OCI-M1 (cell line): ENCODE results near the gene HADHB.

Experiments used
- DNase-seq: peaks from one replicate; lab custom pipeline; 2025; lab: John Stamatoyannopoulos, UW

Gene HADHB

GRCh38 chr2:26244309-26245230, at the start of gene HADHB, which contains the start of gene HADHA:
Gene HADHB (plus strand): TSS chr2:26244939. CDS start chr2:26254255, 9,316 bp downstream.
Gene HADHA (minus strand): TSS chr2:26244632. CDS start chr2:26244596, 36 bp downstream.
- peak; percentile 95 for DNase-seq

DNA sequence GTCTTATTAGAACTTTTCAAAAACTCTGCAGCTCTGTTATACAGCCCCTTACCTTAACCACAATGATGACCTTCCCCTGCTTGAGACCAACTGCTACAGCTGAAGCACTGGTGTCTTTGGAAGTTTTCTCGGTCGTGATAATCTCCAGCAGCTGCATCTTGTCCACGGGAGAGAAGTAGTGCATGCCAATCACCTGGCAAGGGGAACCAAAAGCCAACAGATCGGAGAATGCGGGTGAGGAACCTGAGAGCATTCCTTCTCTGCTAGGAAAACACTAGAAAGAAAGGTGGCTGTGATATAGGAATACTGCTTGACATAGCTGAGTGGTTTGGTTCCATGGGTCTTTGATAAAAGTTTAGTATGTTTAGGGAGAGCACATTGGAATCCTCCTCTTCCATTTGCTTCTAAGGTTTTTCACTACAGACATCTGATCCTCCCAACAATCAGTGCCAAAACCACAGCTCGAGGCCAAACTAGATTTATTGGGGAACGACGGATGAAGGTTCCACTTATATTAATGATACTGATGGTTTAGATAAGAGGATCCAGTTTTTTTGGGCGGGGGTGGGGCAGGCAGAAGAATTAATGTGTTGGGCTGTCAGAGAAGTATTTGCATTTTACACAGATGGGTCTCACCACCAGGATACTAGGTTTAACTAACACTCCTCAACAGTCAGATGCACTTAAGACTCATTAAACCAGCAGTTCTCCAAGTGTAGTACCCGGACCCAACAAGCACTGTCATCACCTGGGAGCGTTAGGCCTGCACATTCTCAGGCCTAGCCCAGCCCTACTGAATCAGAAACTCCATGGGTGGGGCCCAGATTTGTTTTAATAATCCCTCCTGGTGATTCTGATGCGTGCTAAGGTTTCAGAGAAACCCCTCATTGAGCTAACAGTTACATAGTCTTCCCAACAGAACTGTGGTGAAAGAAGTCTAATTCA, 49.4 kb upstream of the HADHB start:
- no peak for DNase-seq

GRCh38 chr2:26196683-26197418, 47.9 kb upstream of the HADHB start:
- DNase-seq, result no peak

GRCh38 chr2:26197516-26197915, 47.2 kb upstream of the HADHB start:
- no peak for DNase-seq

- DNase-seq, result no peak
These were observed 41.7 kb upstream of the HADHB start for GRCh38 chr2:26202981-26203490.

- no peak for DNase-seq
These were observed 40.8 kb upstream of the HADHB start for GRCh38 chr2:26203906-26204305.

DNA sequence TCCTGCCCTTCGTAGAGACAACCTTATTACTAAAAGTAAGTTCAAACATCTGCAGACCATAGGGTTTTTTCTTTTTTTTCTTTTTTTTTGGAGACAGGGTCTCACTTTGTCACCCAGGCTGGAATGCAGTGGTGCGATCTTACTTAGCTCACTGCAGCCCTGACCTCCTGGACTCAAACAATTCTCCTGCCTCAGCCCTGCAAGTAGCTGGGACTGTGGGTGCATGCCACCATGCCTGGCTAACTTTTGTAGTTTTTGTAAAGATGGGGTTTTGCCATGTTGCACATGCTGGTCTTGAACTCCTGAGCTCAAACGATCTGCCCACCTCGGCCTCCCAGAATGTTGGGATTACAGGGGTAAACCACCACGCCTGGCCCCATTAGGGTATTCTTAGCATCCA, 32.7 kb upstream of the HADHB start:
- no peak for DNase-seq

DNA sequence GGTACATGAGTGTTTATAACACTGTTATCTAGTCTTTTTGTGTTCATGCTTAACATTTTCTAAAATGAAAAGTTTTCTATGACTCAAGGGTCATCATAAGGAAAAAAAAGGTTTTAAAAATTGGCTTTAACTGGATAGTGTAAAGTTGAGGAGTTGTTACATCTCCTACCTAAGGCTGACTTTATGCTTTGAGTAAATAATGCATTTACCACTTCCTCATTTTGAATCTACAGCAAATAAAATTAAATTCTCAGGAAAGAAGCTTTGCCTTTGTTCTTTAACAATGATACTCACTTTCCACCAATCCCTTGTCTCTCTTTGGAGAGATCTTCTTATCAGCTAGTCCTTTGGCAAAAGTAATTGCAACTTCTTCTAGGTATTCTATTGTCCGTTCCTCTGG, 30.0 kb upstream of the HADHB start:
- DNase-seq, result no peak

DNA sequence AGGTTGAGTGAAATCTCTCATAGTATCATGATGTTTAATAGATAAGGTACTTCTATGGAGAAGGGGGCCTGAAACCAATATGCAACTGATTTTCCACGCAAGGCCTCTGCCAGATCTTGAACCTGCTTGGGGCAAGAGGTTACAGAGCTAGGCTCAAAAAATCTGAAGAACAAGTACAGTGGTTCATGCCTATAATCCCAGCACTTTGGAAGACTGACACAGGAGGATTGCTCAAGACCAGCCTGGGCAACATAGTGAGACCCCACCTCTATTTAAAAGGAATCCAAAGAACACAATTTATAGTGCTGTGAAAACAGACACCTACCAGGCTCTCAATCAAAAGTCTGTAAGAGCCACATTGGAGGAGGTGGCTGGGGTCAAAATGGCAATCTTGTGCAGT, 28.9 kb upstream of the HADHB start:
- no peak for DNase-seq

DNA sequence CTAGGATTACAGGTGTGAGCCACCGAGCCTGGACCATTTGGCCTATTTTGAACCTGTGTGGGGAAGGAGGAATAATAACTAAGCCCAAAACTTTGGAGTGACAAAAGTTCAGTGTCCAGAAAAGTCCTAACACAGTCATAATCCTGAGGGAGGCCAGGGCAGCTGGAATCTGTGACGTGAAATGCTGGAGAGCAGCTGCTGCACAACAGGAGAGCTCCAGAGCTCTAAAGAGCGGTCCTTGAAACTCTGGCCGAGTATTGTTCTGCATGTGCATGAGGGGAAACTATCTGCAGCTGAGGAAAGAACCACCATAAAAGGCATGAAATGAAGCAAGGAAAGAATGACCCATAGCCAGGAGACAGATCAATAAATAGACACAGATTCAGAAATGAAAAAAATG, 28.2 kb upstream of the HADHB start:
- DNase-seq, result no peak

- no peak for DNase-seq
These were observed 27.0 kb upstream of the HADHB start for GRCh38 chr2:26217720-26218119.

DNA sequence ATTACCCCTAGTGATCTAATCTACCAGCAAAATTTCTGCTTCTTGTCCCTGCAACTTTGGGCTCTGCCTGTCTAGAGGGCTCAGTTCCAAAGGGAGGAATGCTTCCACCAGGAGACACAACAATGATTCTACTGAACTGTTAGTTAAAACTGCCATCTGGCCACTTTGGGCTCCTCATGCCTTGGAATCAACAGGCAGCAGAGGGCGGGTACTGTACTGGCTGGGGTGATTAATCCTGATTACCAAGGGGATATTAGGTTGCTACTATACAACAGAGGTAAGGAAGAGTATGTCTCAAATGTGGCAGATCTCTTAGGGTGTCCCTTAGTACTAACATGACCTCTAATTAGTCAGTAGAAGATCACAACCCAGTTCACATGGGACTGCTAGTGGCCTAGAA, 21.7 kb upstream of the HADHB start:
- DNase-seq, result no peak

GRCh38 chr2:26224095-26224494, 20.6 kb upstream of the HADHB start:
- DNase-seq, result no peak

- DNase-seq, result no peak
These were observed 15.1 kb upstream of the HADHB start for GRCh38 chr2:26229595-26229994.

GRCh38 chr2:26230806-26231205, 13.9 kb upstream of the HADHB start:
- no peak for DNase-seq

- DNase-seq, result no peak
These were observed 9.7 kb upstream of the HADHB start for GRCh38 chr2:26235089-26235488.

DNA sequence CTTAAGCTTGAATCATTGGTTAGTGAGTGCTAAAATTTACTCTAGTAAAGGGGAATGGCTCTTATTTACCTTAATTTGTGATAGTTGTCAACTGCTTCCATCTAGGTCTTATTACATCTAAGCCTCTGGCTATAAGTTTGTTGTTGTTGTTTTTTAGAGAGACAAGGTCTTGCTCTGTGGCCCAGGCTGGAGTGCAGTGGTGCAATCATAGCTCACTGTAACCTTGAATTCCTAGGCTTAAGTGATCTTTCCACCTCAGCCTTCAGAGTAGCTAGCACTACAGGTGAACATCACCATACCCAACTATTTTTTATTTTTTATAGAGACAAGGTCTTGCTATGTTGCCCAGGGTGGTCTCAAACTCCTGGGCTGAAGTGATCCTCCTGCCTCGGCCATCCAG, 6.9 kb upstream of the HADHB start:
- DNase-seq, result no peak

- peak; percentile 11 for DNase-seq
These were observed 6.3 kb upstream of the HADHB start for GRCh38 chr2:26238311-26238958.

DNA sequence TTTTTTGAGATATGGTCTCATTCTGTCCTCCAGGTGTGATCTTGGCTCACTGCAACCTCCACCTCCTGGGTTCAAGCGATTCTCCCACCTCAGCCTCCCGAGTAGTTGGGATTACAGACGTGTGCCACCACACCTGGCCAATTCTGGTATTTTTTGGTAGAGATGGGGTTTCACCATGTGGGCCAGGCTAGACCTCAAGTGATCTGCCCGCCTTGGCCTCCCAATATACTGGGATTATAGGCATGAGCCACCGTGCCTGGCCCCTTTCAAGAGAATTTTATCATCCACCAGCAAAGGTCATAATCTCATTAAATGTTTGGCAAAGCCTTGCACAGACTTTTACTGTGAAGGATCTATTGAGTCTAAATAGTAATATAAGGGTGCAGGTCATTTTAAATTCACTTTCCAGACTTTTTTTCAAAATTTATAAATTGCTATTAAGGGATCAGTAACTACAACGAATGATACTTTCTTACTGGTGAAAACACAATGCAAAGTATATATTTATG, 2.8 kb upstream of the HADHB start:
- DNase-seq, result no peak

- DNase-seq, result peak; percentile 83
These were observed 1.1 kb upstream of the HADHB start for GRCh38 chr2:26243470-26244308.
